Fibroblast of pulmonary artery (primary cell): ENCODE results near the gene GSG1L2.

Source experiments
- DNase-seq: peaks from one replicate; pipeline ENCODE4 v3.0.0-alpha.2; 2010; ENCODE audit warnings: low read depth
- H3K4me3 ChIP-seq: replicated peaks from 2 replicates; pipeline ENCODE4 v1.5.1; 2011; ENCODE audit warnings: low read depth, mild to moderate bottlenecking, control low read depth, low read length, moderate library complexity
- TF ChIP-seq, protein P1 (sequence below): IDR thresholded peaks from 2 replicates; pipeline ENCODE4 v1.5.1; 2011; ENCODE audit warnings: mild to moderate bottlenecking, control low read depth, low read length, inconsistent platforms; ENCODE audit errors: missing control alignments

Gene GSG1L2

DNA sequence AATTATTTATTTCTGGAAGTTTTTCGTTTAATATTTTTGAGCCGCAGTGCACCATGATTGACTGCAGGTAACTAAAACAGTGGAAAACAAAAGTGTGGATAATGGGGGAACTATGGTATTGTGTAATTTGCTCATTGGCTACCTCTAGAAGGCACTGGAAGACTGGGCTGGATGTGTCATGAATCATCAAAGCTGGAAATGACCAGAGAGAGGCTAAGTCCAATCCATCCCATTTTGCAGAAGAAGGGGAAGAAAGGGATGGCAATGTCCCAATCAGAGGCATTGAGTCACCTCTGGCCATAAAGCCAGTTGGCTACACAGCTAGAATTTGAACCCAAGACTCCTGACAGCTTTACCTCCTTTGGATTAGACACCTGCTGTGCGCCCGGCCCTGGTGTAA lies 33.2 kb upstream of the GSG1L2 start:
- TF ChIP-seq, protein P1, sequence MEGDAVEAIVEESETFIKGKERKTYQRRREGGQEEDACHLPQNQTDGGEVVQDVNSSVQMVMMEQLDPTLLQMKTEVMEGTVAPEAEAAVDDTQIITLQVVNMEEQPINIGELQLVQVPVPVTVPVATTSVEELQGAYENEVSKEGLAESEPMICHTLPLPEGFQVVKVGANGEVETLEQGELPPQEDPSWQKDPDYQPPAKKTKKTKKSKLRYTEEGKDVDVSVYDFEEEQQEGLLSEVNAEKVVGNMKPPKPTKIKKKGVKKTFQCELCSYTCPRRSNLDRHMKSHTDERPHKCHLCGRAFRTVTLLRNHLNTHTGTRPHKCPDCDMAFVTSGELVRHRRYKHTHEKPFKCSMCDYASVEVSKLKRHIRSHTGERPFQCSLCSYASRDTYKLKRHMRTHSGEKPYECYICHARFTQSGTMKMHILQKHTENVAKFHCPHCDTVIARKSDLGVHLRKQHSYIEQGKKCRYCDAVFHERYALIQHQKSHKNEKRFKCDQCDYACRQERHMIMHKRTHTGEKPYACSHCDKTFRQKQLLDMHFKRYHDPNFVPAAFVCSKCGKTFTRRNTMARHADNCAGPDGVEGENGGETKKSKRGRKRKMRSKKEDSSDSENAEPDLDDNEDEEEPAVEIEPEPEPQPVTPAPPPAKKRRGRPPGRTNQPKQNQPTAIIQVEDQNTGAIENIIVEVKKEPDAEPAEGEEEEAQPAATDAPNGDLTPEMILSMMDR: no peak
- no peak overlapping the region for H3K4me3 ChIP-seq
- DNase-seq: no peak

DNA sequence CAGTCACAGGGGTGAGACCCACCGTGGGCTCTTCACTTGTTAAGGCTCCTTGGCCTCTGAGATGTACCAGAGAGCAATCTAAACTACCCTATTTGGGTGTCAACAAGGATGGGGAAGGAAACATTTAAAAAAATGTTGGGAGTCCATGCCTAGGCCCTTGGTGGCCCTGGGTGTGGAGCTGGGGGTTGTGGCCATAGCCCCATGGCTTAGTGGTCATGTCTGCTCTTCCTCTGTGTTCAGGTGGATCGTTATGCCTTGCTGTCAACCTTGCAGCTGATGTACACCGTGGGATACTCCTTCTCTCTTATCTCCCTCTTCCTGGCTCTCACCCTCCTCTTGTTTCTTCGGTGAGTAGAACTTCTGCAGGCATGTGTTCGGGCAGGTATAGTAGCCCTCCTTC lies 32.4 kb upstream of the GSG1L2 start:
- no peak for DNase-seq
- TF ChIP-seq, protein P1: no peak
- no peak overlapping the region for H3K4me3 ChIP-seq

DNA sequence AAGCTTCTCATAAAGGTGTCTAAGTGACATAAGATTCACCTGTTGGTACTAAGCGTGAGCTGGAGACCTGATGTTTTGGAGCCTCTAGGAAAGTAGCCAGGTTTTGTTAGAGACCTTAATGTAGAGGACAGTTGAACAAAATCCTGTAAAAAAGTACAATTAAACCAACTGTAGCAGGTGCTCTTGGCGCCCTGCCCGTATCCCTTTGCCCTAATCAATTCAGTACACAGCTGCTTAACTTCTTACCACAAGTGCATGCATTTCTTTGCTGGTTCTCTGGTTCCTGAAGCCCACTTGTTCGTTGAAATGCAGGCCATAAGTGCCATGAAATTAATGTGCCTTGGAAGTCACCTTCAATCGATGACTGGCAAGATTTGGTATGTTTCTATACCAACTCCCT lies 28.3 kb upstream of the GSG1L2 start:
- no peak overlapping the region for H3K4me3 ChIP-seq
- TF ChIP-seq, protein P1: no peak
- no peak for DNase-seq

DNA sequence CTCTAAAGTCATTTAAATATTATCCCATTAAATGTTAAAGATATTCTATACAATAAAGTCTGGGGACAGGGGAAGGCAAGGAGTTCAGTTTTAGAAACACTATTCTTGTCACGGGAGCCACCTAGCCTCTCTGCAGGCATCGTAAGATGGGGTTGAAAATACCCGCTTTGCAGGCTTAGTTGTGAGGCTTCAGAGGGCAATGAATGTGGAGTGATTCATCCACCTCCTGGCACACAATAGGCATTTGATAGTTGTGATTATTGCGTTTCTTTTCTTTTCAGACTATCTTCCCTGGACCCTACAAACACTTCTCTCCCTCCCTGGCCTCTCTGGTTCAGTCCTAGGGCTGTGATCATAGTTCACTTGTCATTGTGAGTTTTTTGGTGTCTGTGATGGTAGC lies 23.4 kb upstream of the GSG1L2 start:
- DNase-seq: no peak
- H3K4me3 ChIP-seq: no peak overlapping the region
- TF ChIP-seq, protein P1: no peak

DNA sequence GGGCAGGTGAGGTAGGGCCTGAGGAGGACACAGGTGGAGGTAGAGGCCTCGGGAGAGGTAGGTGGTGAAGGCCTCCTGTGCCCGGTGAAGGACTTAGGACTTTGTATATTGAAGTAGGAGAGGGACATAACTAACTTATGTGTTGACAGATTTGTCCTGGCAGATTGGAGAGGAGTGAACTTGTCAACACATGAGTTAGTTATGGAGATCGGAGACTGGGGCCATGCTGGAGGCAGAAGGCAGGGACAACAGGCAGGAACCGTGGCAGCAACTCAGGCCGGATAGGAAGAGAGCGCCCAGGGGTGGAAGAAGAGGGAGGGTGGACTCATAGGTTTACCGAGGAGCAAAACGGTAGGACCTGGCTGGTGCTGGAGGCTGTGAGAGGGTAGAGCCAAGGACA lies 22.3 kb upstream of the GSG1L2 start:
- DNase-seq: no peak
- no peak overlapping the region for H3K4me3 ChIP-seq
- TF ChIP-seq, protein P1: no peak

- no peak for DNase-seq
- no peak overlapping the region for H3K4me3 ChIP-seq
- TF ChIP-seq, protein P1: no peak
These were observed 21.5 kb upstream of the GSG1L2 start for GRCh38 chr17:9843152-9844010.
